ENCODE measurements around the gene TRIM26. TPM values are rescaled to one million over a fixed set of nuclear protein-coding genes. Genes with fewer than 3 reads are reported as not detected.

The TRIM26 gene
- polyA plus RNA-seq, 3 donors: 16.4 to 26.4 (median 26.0) TPM

GRCh38 chr6:30157581-30157980 is 55.6 kb downstream of the TRIM26 start:
- no peaks in the 10 kb centered on the region for H3K36me3 Mint-ChIP-seq
- H3K79me2 ChIP-seq (ENCODE audit: insufficient read depth, low read length): no peaks in the 10 kb centered on the region
- H4K20me1 ChIP-seq (ENCODE audit: insufficient read depth, low read length): no peaks in the 10 kb centered on the region
- H3K27ac ChIP-seq (ENCODE audit: low read depth in 1 of 2, low read length in 2 of 2): no peak overlapping the region
- TF ChIP-seq, protein P1, sequence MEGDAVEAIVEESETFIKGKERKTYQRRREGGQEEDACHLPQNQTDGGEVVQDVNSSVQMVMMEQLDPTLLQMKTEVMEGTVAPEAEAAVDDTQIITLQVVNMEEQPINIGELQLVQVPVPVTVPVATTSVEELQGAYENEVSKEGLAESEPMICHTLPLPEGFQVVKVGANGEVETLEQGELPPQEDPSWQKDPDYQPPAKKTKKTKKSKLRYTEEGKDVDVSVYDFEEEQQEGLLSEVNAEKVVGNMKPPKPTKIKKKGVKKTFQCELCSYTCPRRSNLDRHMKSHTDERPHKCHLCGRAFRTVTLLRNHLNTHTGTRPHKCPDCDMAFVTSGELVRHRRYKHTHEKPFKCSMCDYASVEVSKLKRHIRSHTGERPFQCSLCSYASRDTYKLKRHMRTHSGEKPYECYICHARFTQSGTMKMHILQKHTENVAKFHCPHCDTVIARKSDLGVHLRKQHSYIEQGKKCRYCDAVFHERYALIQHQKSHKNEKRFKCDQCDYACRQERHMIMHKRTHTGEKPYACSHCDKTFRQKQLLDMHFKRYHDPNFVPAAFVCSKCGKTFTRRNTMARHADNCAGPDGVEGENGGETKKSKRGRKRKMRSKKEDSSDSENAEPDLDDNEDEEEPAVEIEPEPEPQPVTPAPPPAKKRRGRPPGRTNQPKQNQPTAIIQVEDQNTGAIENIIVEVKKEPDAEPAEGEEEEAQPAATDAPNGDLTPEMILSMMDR (IDR thresholded peaks at IDR 0.05): no peak
- no peaks in the 10 kb centered on the region for H3K9me3 ChIP-seq (replicated peaks in 1 of 2; ENCODE audit: control insufficient read depth in 1 of 2, insufficient read depth in 1 of 2, low read length in 2 of 2)
- intact Hi-C loops (cut with micrococcal nuclease): no loop called here
- H3K9me3 Mint-ChIP-seq: no peaks in the 10 kb centered on the region
- H3K4me1 ChIP-seq (ENCODE audit: control insufficient read depth in 1 of 2, insufficient read depth in 2 of 2, low read length in 2 of 2): peaks cover 28 to 32% of the 10 kb centered on the region in 2 donors
- peaks cover 23% of the 10 kb centered on the region for H3K4me1 Mint-ChIP-seq
- no peaks in the 10 kb centered on the region for H3K27me3 ChIP-seq (ENCODE audit: control insufficient read depth in 2 of 2, insufficient read depth in 2 of 2, low read length in 2 of 2)
- no peak overlapping the region for H3K27ac Mint-ChIP-seq
- H3K27me3 Mint-ChIP-seq (ENCODE audit: low read depth in 3 of 3): peaks cover 0 to 6% (median 4%) of the 10 kb centered on the region in 3 donors
- H3K4me3 ChIP-seq (replicated peaks in 1 of 3; ENCODE audit: low read depth in 2 of 3, low read length in 3 of 3): no peak overlapping the region
- no peak for DNase-seq
- no peak overlapping the region for H2AFZ ChIP-seq (ENCODE audit: insufficient read depth, low read depth, low read length, poor library complexity, severe bottlenecking)
- no peak overlapping the region for H3K4me3 Mint-ChIP-seq
- no peak overlapping the region for H3K9ac ChIP-seq (ENCODE audit: insufficient read depth, low read length, poor library complexity, severe bottlenecking)
- H3K36me3 ChIP-seq (replicated peaks in 1 of 2; ENCODE audit: control insufficient read depth in 1 of 2, insufficient read depth in 2 of 2, low read length in 2 of 2): no peaks in the 10 kb centered on the region
- H3K4me2 ChIP-seq (replicated peaks; ENCODE audit: extremely low read depth, low read length, poor library complexity, severe bottlenecking): peak overlapping the region; percentile 3

DNA sequence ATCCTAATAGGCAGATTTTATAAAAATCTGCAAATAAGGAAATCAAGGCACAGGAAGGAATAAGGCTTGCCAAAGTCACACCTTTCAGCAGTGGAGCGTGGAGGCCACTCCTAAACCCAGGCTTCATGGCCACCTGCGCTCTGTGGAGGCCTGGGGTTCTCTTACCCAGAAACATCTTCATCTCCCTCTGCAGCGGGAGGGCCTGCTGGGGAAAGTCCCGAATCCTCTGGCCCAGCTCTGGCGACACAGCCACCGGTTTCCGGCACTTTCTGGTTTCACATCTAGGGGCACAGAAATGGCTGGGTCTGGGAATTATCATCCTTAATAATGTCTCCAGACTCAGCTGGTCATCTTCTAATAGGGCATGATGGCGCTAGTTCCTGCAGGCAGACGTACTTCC is 56.4 kb downstream of the TRIM26 start:
- TF ChIP-seq, protein P1 (IDR thresholded peaks at IDR 0.05): no peak
- intact Hi-C loops (cut with micrococcal nuclease): no loop called here
- H3K4me3 Mint-ChIP-seq: no peak overlapping the region

More for the DNA sequence above, 56.4 kb downstream of the TRIM26 start:
- no peak overlapping the region for H3K4me3 ChIP-seq (replicated peaks in 1 of 3; ENCODE audit: low read depth in 2 of 3, low read length in 3 of 3)
- peaks cover 28 to 32% of the 10 kb centered on the region in 2 donors for H3K4me1 ChIP-seq (ENCODE audit: control insufficient read depth in 1 of 2, insufficient read depth in 2 of 2, low read length in 2 of 2)
- H3K27ac Mint-ChIP-seq: no peak overlapping the region
- H3K36me3 Mint-ChIP-seq: no peaks in the 10 kb centered on the region
- no peaks in the 10 kb centered on the region for H3K36me3 ChIP-seq (replicated peaks in 1 of 2; ENCODE audit: control insufficient read depth in 1 of 2, insufficient read depth in 2 of 2, low read length in 2 of 2)
- H3K9me3 ChIP-seq (replicated peaks in 1 of 2; ENCODE audit: control insufficient read depth in 1 of 2, insufficient read depth in 1 of 2, low read length in 2 of 2): no peaks in the 10 kb centered on the region
- H3K27me3 Mint-ChIP-seq (ENCODE audit: low read depth in 3 of 3): peaks cover 0 to 6% (median 2%) of the 10 kb centered on the region in 3 donors
- no peaks in the 10 kb centered on the region for H3K27me3 ChIP-seq (ENCODE audit: control insufficient read depth in 2 of 2, insufficient read depth in 2 of 2, low read length in 2 of 2)
- H3K9me3 Mint-ChIP-seq: no peaks in the 10 kb centered on the region
- H3K79me2 ChIP-seq (ENCODE audit: insufficient read depth, low read length): no peaks in the 10 kb centered on the region
- WGBS (ENCODE audit: insufficient coverage): 90% methylated on average over 9 of the region's 9 CpGs
- no peak overlapping the region for H3K27ac ChIP-seq (ENCODE audit: low read depth in 1 of 2, low read length in 2 of 2)
- H3K9ac ChIP-seq (ENCODE audit: insufficient read depth, low read length, poor library complexity, severe bottlenecking): no peak overlapping the region
- no peak overlapping the region for H3K4me2 ChIP-seq (replicated peaks; ENCODE audit: extremely low read depth, low read length, poor library complexity, severe bottlenecking)
- peaks cover 23% of the 10 kb centered on the region for H3K4me1 Mint-ChIP-seq
- no peak overlapping the region for H2AFZ ChIP-seq (ENCODE audit: insufficient read depth, low read depth, low read length, poor library complexity, severe bottlenecking)
- no peak for DNase-seq
- no peaks in the 10 kb centered on the region for H4K20me1 ChIP-seq (ENCODE audit: insufficient read depth, low read length)

All from CD14-positive monocyte (primary cell).